ENCODE data around the gene WDTC1.

WDTC1 gene

GRCh38 chr1:27336756-27337155 lies 102.3 kb downstream of the WDTC1 start:
- no peak for DNase-seq

- no peak for DNase-seq
Measured at GRCh38 chr1:27338751-27339150, 104.3 kb downstream of the WDTC1 start.

- DNase-seq, result no peak
Measured at GRCh38 chr1:27339213-27339612, 104.8 kb downstream of the WDTC1 start.

- DNase-seq, result peak in 3 of 5 donors; percentile 42 to 81 (median 57)
Measured at GRCh38 chr1:27341525-27342252, 107.3 kb downstream of the WDTC1 start, which contains the start of gene SYTL1. SYTL1 (plus strand) TSS chr1:27342022; CDS start chr1:27345335, 3,313 bp downstream.

GRCh38 chr1:27342391-27342777 lies 108.0 kb downstream of the WDTC1 start:
- peak in 1 of 5 donors; percentile 65 for DNase-seq

GRCh38 chr1:27342778-27343638 lies 108.6 kb downstream of the WDTC1 start:
- peak; percentile 58 to 85 (median 71) for DNase-seq

- DNase-seq, result no peak
Measured at GRCh38 chr1:27343639-27344025, 109.2 kb downstream of the WDTC1 start.

- DNase-seq, result no peak
Measured at GRCh38 chr1:27345272-27345671, 110.8 kb downstream of the WDTC1 start.

- no peak for DNase-seq
Measured at GRCh38 chr1:27346357-27346756, 111.9 kb downstream of the WDTC1 start.

- DNase-seq, result no peak
Measured at GRCh38 chr1:27346991-27347624, 112.7 kb downstream of the WDTC1 start.

GRCh38 chr1:27348861-27349783 lies 114.7 kb downstream of the WDTC1 start:
- peak in 1 of 5 donors; percentile 34 for DNase-seq

- no peak for DNase-seq
Measured at GRCh38 chr1:27349784-27350662, 115.6 kb downstream of the WDTC1 start.

- no peak for DNase-seq
Measured at GRCh38 chr1:27350663-27351540, 116.5 kb downstream of the WDTC1 start.

- DNase-seq, result no peak
Measured at GRCh38 chr1:27351541-27352107, 117.2 kb downstream of the WDTC1 start.

GRCh38 chr1:27353166-27353565 lies 118.7 kb downstream of the WDTC1 start:
- DNase-seq, result no peak

- DNase-seq, result no peak
Measured at GRCh38 chr1:27353629-27354028, 119.2 kb downstream of the WDTC1 start.

GRCh38 chr1:27355683-27356082 lies 121.3 kb downstream of the WDTC1 start:
- DNase-seq, result no peak

- DNase-seq, result no peak
Measured at GRCh38 chr1:27356277-27356618, 121.8 kb downstream of the WDTC1 start.

GRCh38 chr1:27356619-27357280 lies 122.3 kb downstream of the WDTC1 start:
- peak in 2 of 5 donors; percentile 19 to 53 for DNase-seq

Data from T-helper 1 cell (primary cell).